Fibroblast of lung (primary cell): ENCODE measurements around the gene DOLPP1.
"Not testable (repeated sequence)": the region's sequence is repeated elsewhere in the genome, so short reads cannot be mapped to it uniquely, and the experiment has no call there.

Experiments used
- EZH2 ChIP-seq: IDR thresholded peaks from 2 replicates; pipeline ENCODE4 v1.5.1; 2012; ENCODE audit warnings: low read length, control low read depth, mild to moderate bottlenecking; ENCODE audit errors: missing control alignments
- TF ChIP-seq, protein P1 (sequence below), 2 donors: IDR thresholded peaks in 1 of 2; conservative IDR thresholded peaks in 1 of 2; 1 replicate in 1 of 2; 2 replicates in 1 of 2; pipeline ENCODE4 v1.5.1; 2011 to 2012; ENCODE audit warnings: low read length in 2 of 2, control low read depth in 1 of 2, inconsistent platforms in 1 of 2, low read depth in 1 of 2, mild to moderate bottlenecking in 1 of 2

DNA sequence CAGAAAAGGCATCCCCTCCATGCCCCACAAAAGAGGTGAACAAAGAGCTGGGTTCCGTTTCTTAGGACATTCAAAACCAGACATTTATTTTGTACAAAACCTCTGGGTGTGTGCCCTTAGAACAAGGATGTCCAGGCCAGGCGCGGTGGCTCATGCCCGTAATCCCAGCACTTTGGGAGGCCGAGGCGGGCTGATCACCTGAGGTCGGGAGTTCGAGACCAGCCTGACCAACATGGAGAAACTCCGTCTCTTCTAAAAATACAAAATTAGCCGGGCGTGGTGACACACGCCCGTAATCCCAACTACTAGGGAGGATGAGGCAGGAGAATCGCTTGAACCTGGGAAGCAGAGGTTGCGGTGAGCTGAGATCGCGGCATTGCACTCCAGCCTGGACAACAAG lies 31.6 kb downstream of the DOLPP1 start:
- TF ChIP-seq, protein P1, sequence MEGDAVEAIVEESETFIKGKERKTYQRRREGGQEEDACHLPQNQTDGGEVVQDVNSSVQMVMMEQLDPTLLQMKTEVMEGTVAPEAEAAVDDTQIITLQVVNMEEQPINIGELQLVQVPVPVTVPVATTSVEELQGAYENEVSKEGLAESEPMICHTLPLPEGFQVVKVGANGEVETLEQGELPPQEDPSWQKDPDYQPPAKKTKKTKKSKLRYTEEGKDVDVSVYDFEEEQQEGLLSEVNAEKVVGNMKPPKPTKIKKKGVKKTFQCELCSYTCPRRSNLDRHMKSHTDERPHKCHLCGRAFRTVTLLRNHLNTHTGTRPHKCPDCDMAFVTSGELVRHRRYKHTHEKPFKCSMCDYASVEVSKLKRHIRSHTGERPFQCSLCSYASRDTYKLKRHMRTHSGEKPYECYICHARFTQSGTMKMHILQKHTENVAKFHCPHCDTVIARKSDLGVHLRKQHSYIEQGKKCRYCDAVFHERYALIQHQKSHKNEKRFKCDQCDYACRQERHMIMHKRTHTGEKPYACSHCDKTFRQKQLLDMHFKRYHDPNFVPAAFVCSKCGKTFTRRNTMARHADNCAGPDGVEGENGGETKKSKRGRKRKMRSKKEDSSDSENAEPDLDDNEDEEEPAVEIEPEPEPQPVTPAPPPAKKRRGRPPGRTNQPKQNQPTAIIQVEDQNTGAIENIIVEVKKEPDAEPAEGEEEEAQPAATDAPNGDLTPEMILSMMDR (conservative IDR thresholded peaks at IDR 0.05 in 1 of 2, IDR thresholded peaks at IDR 0.05 in 1 of 2; ENCODE audit: low read depth in 1 of 2, low read length in 2 of 2), result not testable (repeated sequence)
- TF ChIP-seq EZH2, result not testable (repeated sequence)
